Astrocyte of the cerebellum (primary cell): ENCODE results near the gene MAP2K6.
A peak's percentile ranks its signal among the peaks of the same experiment; 100 is the strongest.

ENCODE experiments used
- DNase-seq: peaks from one replicate; pipeline ENCODE4 v3.0.0-alpha.2; 2011; ENCODE audit warnings: low read depth
- H3K4me3 ChIP-seq: 2 replicates; pipeline ENCODE4 v1.5.1; 2011; ENCODE audit warnings: mild to moderate bottlenecking, low read depth, low read length, moderate library complexity
- CTCF ChIP-seq: IDR thresholded peaks from 2 replicates; pipeline ENCODE4 v1.5.1; 2012; ENCODE audit warnings: low read length, low read depth, moderate library complexity, mild to moderate bottlenecking; ENCODE audit errors: missing control alignments
- in situ Hi-C: cut with HindIII; loops from 2 replicates; pipeline ENCODE4 v1.10.0; 2017; ENCODE audit warnings: low sequenced_read_pairs

MAP2K6 gene

GRCh38 chr17:69433093-69433492 lies 18.6 kb downstream of the MAP2K6 start:
- no peak for TF ChIP-seq CTCF
- in situ Hi-C loops: no loop called here
- DNase-seq: no peak
- no peak overlapping the region for H3K4me3 ChIP-seq

- in situ Hi-C loops: no loop called here
- no peak overlapping the region for H3K4me3 ChIP-seq
- DNase-seq: peak; percentile 20
- no peak for TF ChIP-seq CTCF
These were observed 19.7 kb downstream of the MAP2K6 start for GRCh38 chr17:69434164-69434579.

GRCh38 chr17:69435971-69436696 lies 21.6 kb downstream of the MAP2K6 start:
- TF ChIP-seq CTCF: no peak
- DNase-seq: no peak
- in situ Hi-C loops: no loop called here
- H3K4me3 ChIP-seq: no peak overlapping the region

- no peak for DNase-seq
- in situ Hi-C loops: no loop called here
- TF ChIP-seq CTCF: no peak
- H3K4me3 ChIP-seq: no peak overlapping the region
These were observed 23.0 kb downstream of the MAP2K6 start for GRCh38 chr17:69437475-69437874.

- no peak overlapping the region for H3K4me3 ChIP-seq
- DNase-seq: no peak
- in situ Hi-C loops: no loop called here
- TF ChIP-seq CTCF: no peak
These were observed 24.3 kb downstream of the MAP2K6 start for GRCh38 chr17:69438776-69439175.

GRCh38 chr17:69441179-69441578 lies 26.7 kb downstream of the MAP2K6 start:
- in situ Hi-C loops: no loop called here
- no peak for TF ChIP-seq CTCF
- no peak for DNase-seq
- H3K4me3 ChIP-seq: no peak overlapping the region

- no peak for TF ChIP-seq CTCF
- in situ Hi-C loops: no loop called here
- H3K4me3 ChIP-seq: no peak overlapping the region
- DNase-seq: no peak
These were observed 28.6 kb downstream of the MAP2K6 start for GRCh38 chr17:69443138-69443537.
